Stimulated activated CD8-positive, alpha-beta memory T cell treated with anti-CD3 and anti-CD28 coated beads, Interleukin-12 subunit alpha, Interleukin-12 subunit beta, amount 100 ng/mL, for 1 hour (primary cell): ENCODE data around the gene ZCWPW1.
"Not testable (repeated sequence)": the region's sequence is repeated elsewhere in the genome, so short reads cannot be mapped to it uniquely, and the experiment has no call there.

Source experiments
- DNase-seq: peaks from one replicate; pipeline ENCODE4 v3.0.0-alpha.2; 2020; ENCODE audit warnings: low read depth

ZCWPW1 gene

DNA sequence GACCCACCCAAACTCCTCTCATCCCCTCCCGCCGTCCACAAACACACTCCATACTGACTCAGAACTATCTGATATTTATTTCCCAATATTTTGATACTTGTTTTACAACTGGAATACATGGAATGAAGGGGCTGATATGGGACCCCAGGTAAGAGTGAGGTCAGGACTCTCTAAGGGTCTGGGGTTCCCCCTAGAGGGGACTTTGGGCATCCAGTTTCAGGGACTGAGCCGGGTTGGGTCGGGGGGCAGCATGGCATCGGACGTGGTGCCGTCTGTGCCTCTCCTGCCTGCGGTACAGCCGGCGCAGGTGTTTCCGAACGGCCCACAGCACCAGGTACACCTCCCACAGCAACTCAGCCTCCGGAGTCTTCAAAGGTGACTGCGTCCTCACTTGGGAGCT is 28.1 kb upstream of the ZCWPW1 start:
- DNase-seq, result no peak

DNA sequence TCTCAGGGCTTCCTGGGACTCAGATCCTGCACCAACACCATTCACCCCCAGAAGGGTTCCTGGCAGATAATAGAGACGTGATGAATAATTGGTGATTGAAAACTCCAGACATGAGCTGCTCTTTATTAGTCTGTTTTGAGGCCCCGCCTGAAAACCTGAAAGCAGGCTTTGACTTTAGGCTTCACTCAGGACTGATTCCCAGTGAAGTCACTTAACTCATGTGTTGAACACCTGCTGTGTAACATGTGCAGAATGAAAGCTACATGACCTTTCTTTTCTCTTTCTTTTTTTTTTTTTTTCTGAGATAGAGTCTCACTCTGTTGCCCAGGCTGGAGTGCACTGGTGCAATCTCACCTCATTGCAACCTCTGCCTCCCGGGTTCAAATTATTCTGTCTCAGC is 26.7 kb upstream of the ZCWPW1 start:
- no peak for DNase-seq

DNA sequence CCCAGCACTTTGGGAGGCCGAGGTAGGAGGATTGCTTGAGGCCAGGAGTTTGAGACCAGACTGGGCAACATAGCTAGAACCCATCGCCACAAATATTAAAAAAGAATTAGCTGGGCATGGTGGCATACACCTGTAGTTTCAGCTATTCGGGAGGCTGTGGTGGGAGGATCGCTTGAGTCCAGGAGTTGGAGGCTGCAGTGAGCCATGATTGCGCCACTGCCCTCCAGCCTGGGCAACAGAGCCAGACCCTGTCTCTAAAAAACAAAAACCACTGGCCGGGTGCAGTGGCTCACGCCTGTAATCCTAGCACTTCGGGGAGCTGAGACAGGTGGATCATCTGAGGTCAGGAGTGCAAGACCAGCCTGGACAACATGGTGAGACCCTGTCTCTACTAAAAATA is 25.4 kb upstream of the ZCWPW1 start:
- not testable (repeated sequence) for DNase-seq

DNA sequence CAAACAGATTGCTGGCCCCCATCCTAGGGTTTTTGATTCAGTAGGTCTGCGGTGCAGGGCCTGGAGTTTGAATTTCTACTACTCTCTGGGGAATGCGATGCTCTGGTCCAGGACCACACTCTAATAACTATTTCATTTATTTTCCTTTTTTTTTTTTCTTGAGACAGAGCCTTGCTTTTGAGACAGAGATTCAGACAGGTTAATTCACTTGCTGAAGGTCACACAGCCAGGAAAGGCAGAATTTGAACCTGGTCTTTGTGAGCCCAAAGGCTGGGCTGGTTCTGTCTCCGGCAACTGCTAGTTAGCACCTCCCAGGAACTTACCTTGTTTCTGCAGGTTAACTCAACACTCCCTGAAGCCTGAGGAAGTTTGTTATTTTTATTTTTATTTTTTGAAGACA is 24.0 kb upstream of the ZCWPW1 start:
- no peak for DNase-seq

DNA sequence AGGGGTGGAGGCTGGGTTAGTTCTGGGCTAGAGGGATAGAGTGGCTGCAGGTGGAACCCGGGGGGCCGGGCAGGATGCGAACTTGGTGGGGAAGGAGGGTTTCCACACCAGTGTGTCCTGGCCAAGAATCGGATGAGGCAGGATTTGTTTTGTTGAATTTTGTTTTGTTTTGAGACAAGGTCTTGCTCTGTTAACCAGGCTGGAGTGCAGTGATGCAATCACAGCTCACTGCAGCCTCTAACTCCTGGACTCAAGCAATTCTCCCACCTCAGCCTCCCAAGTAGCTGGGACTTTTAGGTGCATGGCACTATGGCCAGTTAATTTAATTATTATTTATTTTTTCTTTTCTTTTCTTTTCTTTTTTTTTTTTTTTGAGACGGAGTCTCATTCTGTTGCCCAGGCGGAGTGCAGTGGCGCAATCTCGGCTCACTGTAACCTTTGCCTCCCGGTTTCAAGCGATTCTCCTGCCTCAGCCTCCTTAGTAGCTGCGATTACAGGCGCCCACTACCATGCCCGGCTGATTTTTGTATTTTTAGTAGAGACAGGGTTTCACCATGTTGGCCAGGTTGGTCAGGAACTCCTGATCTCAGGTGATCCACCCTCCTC is 20.8 kb upstream of the ZCWPW1 start:
- no peak for DNase-seq

DNA sequence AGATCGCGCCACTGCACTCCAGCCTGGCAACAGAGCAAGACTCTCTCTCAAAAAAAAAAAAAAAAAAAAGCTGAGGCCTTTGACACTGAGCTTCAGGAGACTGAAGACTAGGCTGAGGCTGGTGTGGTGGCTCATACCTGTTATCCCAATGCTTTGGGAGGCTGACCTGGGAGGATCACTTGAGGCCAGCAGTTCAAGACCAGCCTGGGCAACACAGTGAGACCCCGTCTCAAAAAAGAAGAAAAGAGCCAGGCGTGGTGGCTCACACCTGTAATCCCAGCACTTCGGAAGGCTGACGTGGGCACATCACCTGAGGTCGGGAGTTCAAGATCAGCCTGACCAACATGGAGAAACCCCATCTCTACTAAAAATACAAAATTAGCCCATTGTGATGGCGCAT is 18.9 kb upstream of the ZCWPW1 start:
- DNase-seq, result not testable (repeated sequence)

DNA sequence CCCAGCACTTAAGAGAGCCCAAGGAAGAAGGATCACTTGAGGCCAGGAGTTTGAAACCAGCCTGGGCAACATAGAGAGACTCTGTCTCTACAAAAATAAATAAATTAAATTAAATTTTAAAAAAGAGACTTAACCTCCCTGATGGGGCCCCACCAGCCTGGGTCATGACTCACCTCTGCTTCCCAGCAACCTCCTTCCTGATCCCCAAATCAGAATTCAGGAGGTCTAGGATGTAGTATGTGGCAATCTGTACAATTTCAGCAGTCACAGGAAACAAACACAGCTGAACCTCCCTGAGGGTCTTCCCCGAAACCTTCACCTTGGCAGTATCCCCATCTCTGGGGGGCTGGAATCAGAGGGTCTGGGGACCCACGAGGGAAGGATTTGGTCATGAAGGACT is 17.5 kb upstream of the ZCWPW1 start:
- no peak for DNase-seq

DNA sequence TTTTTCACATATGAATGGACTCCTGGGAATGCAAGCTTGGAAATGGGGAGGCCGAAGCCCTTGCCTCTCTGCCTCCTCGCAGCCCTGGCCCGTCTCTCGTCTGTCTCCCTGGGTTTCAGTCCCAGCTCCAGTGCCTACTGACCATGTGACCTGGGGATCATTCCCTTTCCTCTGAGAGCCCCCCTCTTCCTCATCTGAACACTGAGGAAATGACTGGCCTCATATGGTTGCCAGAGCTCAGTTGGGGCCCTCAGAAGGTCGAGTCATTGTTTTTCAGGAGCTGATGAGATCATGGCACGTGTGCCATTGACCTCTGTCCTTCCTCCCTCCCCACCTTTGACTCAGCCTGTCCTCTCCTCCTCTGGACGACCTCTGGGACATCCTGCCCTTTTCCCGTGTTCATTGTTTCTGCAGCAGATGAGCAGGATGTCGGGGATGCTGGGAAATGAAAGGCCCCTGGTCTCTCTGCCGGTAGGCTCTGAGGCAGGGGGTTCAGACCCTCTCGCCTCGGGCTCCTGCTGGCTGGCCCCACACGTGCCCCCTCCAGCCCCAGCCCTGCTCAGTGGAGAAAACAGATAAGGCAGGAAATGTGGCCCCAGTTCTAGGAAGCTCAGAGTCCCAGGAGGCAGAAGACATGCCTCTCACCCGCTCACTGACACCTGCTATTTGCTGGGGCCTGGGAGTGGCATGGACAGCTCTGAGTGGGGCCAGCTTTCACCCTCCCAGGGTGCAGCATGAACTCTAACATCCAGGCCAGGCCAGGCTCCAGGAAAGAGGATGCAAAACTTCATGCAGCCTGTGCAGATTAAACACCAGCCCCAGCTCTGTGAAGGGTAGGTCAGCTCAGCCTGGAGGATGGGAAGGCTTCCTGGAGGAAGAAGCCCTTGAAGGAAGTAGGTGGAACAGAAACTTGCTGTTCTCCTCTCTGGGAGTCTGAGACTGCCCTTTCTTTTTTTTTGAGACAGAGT is 16.1 kb upstream of the ZCWPW1 start:
- DNase-seq, result no peak

DNA sequence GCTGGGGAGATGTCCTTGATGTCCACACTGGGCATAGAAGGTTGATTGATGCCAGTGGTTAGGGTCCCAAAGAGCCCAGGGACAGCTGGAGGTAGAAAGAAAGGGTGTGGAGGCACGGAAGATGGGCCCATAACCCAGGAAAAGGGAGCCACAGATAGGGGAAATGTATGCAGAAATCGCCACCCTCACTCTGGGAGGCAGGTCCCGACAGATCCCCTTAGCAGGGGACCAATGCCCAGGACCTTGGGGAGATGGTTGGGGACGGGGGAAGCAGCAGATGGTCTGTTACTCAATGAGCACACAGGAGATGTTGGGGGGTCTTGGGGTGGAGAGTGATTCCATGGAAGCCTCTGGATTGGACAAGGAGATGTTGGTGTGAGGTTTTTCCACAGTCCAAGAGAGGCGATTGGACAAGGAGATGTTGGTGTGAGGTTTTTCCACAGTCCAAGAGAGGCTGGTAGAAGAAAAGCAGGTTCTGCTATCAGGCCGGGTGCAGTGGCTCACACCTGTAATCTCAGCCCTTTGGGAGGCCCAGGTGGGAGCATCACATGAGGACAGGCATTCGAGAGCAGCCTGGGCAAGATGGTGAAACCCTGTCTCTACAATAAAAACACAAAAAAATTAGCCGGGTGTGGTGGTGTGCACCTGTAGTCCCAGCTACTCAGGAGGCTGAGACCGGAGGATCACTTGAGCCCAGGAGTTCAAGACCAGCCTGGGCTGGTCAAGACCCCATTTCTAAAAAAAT is 14.8 kb upstream of the ZCWPW1 start:
- DNase-seq, result no peak

DNA sequence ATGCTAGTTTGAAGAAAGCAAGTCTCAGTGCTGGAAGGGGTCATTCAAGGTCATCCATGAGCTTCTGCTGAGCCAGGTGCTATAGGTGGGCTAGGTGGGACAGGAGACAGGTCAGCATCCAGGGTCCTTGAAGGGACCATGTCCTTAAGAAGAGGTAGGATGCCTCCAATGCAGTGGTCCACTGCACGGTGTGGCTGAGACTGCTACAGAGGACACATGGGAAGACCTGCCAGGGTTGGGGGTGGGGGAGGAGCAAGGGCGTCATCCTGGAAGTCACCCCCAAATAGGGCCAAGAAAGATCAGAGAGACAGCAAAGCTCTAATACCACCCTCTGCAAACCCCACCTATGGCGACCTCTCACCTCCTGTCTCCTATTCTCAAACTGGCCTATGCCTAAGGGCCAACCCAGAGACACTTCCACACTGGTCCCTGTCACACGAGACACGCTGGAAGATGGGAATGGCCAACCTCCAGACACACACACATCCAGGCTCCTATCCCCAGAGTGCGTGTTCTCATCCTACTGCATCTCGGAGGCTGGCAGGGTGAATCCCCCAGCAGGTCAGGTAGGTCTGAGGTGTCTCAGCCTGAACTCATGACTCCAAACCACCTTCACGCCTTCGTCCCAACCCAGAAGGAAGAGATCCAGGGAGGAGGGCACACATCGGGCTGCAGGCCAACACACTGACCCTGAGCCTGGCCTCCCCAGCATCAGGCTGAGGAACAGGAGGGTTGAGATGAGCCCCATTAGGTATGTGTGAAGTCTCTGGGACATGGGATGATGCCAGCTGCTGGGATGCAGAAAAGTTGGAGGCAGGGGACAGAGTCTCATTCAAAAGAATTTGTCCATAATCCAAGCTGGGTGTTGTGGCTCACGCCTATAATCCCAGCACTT is 13.4 kb upstream of the ZCWPW1 start:
- no peak for DNase-seq

DNA sequence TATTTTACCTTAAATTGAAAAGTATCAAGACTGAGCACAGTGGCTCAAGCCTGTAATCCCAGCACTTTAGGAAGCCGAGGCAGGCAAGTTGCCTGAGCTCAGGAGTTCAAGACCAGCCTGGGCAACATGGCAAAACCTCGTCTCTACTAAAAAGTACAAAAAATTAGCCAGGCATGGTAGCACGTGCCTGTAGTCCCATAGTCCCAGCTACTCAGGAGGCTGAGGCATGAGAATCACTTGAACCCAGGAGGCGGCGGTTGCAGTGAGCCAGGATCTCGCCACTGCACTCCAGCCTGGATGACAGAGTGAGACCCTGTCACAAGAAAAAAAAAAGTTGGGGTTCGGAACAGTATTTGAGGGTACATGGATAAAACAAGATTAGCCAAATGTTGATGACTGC is 10.7 kb upstream of the ZCWPW1 start:
- not testable (repeated sequence) for DNase-seq

DNA sequence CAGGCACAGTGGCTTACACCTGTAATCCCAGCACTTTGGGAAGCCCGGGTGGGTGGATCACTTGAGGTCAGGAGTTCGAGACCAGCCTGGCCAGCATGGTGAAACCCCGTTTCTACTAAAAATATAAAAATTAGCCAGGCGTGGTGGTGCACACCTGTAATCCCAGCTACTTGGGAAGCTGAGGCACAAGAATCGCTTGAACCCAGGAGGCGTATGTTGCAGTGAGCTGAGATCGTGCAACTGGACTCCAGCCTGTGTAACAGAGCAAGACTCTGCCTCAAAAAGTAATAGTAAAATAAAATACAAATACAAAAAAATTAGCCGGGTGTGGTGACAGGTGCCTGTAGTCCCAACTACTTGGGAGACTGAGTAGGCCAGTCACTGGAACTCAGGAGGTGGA is 10.2 kb upstream of the ZCWPW1 start:
- DNase-seq, result not testable (repeated sequence)

DNA sequence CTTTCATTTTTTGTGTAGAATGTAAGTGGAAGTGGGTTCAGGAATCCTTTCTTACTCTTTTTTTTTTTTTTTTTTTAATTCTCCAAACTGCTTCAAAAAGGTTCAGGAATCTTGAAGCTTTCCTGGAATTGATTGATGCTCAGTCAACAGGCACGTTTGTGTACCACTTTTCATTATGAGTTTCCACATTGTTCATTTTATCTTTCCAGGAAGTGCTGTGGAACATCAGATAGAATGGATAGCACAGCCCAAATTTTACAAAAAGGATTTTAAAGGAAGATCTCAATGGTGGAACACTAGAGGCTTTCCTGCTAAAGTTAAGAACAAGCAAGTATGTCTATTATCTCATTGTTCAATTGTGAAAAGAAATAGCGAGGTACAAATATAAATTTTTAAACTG is 9.7 kb upstream of the ZCWPW1 start:
- no peak for DNase-seq

DNA sequence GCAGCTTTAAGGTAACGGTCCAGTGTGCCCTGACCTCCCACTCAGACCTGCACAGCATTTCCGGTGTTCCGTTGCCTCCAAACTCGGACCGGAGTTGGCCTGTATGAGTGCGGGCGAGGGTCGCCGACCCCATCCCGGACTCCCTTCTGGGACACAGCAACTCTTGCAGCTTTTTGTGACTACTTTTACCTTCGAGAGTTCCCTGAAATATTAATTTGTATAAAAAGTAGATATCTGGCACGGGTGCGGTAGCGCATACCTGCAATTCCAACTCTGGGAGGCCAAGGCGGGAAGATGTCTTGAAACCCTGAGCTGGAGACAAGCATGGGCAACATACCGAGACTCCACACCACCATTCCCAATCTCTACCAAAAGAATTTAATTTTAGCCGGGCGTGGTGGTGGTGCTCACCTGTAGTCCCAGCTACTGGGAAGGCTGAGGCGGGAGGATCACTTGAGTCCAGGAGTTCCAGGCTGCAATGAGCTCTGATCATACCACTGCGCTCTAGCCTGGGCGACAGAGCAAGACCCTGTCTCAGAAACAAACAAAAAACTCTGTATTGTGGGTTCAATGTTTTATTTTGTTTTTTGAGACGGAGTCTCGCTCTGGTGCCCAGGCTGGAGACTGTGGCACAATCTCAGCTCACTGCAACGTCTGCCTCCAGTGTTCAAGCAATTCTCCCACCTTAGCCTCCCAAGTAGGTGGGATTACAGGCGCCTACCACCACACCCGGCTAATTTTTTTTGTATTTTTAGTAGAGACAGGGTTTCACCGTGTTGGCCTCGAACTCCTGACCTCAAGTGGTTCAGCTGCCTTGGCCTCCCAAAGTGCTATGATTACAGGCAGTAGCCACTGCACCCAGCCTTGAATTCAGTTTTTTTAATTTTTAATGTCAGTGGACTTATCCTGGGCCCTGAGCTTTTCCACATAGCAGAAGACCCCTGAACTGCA is 8.9 kb upstream of the ZCWPW1 start:
- DNase-seq, result no peak

DNA sequence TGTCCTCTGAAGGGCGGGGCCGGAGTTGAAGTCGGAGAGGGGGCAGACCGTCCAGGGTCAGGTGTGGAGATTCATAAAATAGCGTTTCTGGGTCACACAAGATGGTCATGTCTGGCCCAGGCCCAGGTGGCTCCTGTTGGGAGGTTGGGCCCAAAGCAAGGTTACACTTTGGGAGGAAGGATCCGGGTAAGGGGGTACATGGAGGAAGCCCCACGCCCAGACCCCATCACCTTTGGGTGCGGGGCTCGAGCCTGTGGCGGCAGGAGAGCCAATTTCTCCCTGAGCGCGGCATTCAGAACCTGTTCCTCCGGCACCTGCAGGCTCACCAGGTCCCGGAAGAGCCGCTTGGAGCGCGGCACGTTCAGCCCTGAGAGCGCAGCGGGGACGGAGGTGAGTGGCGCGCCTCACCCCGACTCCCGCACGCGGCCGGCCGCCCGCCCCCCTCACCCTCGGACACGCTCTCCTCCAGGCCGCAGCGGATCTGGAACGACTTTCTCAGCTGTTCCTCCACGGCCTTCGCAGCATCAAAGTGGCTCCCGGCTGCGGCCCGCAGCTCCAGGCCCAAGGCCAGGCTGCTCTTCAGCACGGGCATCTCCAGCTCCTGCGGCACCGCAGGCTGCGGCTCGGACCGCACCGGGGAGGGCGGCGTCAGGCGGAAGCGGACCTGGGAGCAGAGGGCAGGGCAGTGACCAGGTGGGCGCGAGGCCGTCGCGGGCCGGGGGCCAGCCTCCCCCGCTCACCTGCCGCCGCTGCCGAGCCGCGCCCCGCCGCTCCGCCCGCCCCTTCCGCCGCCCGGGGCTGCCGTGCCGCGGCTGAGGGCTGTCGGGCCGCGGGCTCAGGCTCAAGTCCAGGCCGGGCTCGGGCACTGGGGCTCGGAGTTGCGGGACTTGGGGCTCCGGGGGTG is 7.2 kb upstream of the ZCWPW1 start:
- DNase-seq, result no peak

DNA sequence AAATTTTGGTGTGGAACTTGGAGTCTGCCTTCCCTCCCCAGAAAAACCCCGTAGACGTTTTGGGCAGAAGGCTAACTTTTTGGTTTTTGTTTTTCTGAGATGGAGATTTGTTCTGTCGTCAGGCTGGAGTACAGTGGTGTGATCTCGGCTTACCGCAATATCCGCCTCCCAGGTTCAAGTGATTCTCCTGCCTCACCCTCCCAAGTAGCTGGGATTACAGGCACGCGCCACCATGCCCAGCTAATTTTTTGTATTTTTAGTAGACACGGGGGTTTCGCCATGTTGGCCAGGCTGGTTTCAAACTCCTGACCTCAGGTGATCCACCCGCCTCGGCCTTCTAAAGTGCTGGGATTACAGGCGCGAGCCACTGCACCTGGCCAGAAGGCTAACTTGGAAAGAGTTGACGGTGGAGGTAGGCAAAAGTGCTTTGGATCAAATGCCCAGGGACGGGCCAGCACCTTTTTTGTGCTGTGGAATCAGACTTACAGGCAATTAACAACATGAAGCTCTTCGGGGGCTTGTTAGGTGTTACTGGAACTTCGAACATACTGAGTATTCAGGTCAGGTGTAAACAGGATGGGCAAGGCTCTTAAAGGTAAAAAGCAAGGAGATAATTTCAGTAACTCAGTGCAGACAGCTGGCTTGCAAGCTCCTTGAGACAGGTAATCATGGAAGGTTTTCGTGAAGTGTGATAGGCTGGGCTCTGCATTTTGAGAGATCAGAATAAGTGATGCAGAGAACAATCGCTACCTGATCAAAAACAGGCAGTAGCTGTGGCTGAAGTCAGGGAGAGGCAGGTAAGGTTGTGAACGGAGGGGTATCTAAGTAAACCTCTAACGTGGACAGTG is 6.0 kb upstream of the ZCWPW1 start:
- no peak for DNase-seq

DNA sequence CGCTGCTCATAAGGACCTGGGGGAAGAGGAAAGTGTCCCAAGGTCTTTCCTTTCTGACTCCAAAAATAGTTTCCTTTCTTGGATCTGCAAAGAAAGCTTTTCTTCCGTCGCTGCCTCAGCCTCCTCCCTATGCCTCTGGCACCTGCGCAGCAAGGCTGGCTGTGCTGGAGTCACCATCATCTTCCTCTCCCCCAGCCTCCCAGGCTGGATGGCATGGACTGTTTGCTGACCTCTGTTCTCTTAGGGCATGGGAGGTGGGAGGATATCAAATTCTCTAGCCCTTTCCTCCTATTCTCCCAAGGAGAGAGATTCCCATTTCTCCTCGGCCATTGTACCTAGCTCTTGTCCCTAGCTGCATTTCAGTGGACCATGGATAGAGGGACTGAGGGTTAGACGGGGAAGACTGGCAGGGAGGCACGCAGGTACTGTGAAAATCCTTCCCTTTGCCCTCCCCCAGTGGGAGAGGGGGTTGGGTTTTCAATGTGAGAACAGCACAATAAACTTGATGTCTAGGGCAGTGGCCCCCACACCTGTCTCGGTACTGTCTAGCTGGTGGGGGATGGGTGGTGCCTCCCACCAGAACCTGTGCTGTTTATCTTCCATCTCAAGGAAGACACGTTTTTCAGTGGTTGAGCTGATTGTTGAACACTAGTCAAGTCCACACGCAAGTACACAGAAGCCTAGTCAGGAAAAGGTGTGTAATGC is 5.2 kb upstream of the ZCWPW1 start:
- no peak for DNase-seq

DNA sequence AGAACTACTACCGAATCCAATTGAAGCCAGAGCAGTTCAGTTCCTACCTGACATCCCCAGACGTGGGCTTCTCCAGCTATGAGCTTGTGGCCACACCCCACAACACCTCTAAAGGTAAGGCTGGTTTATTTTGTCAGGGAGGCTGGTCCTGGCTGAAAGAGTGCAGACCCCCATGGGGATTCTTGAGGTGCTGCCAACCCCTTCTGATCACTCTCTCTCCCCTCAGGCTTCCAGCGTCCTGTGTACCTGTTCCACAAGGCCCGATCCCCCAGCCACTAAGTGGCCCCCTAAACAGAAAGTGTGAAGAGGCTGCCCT is 4.7 kb upstream of the ZCWPW1 start:
- DNase-seq, result no peak
